ENCODE measurements around the gene PCOLCE2. TPM values are rescaled to one million over a fixed set of nuclear protein-coding genes. Genes with fewer than 3 reads are reported as not detected.

Gene PCOLCE2
- total and polyA plus RNA-seq, 12 donors = 1.4 to 18.2 (median 4.3) TPM

GRCh38 chr3:142896996-142897395 lies 8.1 kb upstream of the PCOLCE2 start:
- Histone ChIP-seq H3K4me1 (replicated peaks in 1 of 2) (no peaks in the 10 kb centered on the region), H3K27ac (no peak overlapping the region), H3K9me3 (replicated peaks in 1 of 3) (no peaks in the 10 kb centered on the region), H3K27me3 (no peaks in the 10 kb centered on the region), H3K4me3 (no peak overlapping the region), H3K36me3 (replicated peaks in 1 of 2) (no peaks in the 10 kb centered on the region)
- 69 to 74% (median 73%) methylated on average over 1 of the region's 1 CpG for WGBS, 4 donors
- intact Hi-C loops (cut with DNase I) = no loop called here
- DNase-seq = no peak
- no peak for TF ChIP-seq CTCF (IDR thresholded peaks at IDR 0.05)
- no peak for TF ChIP-seq POLR2A (IDR thresholded peaks at IDR 0.05)

- intact Hi-C loops (cut with DNase I) = no loop called here
- Histone ChIP-seq H3K9me3 (replicated peaks in 1 of 3) (no peaks in the 10 kb centered on the region), H3K4me1 (replicated peaks in 1 of 2) (no peaks in the 10 kb centered on the region), H3K4me3 (no peak overlapping the region), H3K36me3 (replicated peaks in 1 of 2) (no peaks in the 10 kb centered on the region), H3K27me3 (no peaks in the 10 kb centered on the region), H3K27ac (no peak overlapping the region)
- DNase-seq = no peak
- 90 to 95% (median 91%) methylated on average over 9 of the region's 9 CpGs for WGBS, 4 donors
- TF ChIP-seq POLR2A (IDR thresholded peaks at IDR 0.05) (no peak), CTCF (IDR thresholded peaks at IDR 0.05) (no peak)
Measured at GRCh38 chr3:142896201-142896755, 7.4 kb upstream of the PCOLCE2 start.

DNA sequence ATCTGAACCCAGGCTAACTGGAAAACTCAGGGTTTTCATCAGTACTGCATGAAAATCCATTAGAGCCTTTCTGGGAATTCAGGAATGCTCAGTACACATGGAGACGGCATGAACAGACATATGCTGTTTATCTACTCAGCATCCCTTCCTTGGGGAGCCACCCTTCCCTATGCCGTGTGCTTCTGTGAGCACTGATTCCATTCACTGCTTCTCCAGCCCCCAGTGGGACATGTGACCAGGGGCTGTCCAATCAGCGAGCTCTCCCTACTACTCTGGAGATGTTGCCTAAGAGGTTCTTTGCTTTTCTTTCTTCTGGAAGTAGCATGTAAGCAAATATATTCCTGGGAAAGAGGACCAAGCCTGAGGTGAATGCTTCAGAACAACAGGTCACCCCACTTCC lies 5.6 kb upstream of the PCOLCE2 start:
- Histone ChIP-seq H3K4me3 (no peak overlapping the region), H3K27ac (no peak overlapping the region), H3K36me3 (replicated peaks in 1 of 2) (no peaks in the 10 kb centered on the region), H3K9me3 (replicated peaks in 1 of 3) (no peaks in the 10 kb centered on the region), H3K4me1 (replicated peaks in 1 of 2) (no peaks in the 10 kb centered on the region), H3K27me3 (peaks cover 3% of the 10 kb centered on the region)
- DNase-seq = no peak
- WGBS, 4 donors = 78 to 87% (median 81%) methylated on average over 3 of the region's 3 CpGs
- intact Hi-C loops (cut with DNase I) = no loop called here
- no peak for TF ChIP-seq CTCF (IDR thresholded peaks at IDR 0.05)
- TF ChIP-seq POLR2A (IDR thresholded peaks at IDR 0.05) = no peak

DNA sequence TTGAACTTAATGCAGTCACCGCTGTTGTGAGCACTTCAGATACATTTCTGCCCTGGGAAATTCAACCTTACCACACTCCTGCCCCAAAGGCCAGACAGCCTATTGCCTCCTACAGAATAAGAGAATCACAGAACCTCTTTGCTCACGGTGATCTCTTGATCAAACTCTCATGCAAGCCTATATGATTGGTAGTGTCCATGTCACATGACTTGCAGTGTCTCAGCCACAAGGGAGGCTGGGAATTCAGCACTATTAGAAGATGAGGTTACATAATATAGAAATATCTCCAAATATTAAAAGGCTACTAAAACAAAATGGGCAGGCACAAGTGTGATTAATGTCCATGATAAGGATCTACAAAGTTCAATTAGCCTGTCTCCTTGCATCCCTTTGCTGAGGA lies 3.8 kb upstream of the PCOLCE2 start:
- no peak for DNase-seq
- TF ChIP-seq POLR2A (IDR thresholded peaks at IDR 0.05) (no peak), CTCF (IDR thresholded peaks at IDR 0.05) (no peak)
- WGBS, 4 donors = 91 to 96% (median 94%) methylated on average over 2 of the region's 2 CpGs
- intact Hi-C loops (cut with DNase I) = no loop called here
- Histone ChIP-seq H3K27ac (no peak overlapping the region), H3K27me3 (peaks cover 19% of the 10 kb centered on the region), H3K4me1 (replicated peaks in 1 of 2) (peaks cover 8 to 14% of the 10 kb centered on the region in 2 donors), H3K9me3 (replicated peaks in 1 of 3) (no peaks in the 10 kb centered on the region), H3K4me3 (no peak overlapping the region), H3K36me3 (replicated peaks in 1 of 2) (no peaks in the 10 kb centered on the region)

Measured in adrenal gland (tissue), 12 donors.